M059J (cell line): ENCODE results near the gene IGFBP1. TPM values are rescaled to one million over a fixed set of nuclear protein-coding genes. Genes with fewer than 3 reads are reported as not detected.
"Not testable (repeated sequence)": the region's sequence is repeated elsewhere in the genome, so short reads cannot be mapped to it uniquely, and the experiment has no call there.

Experiments
- DNase-seq: peaks from one replicate; pipeline ENCODE4 v3.0.0-alpha.2; 2012; ENCODE audit warnings: low read depth
- total RNA-seq: library from RNA; depleted of rRNA; stranded (reverse); fragments of >200 nt; shearing (Covaris generic); gene quantifications from 2 replicates; pipeline ENCODE4 v1.2.3, GENCODE V29; 2014; rRNA removed

IGFBP1 gene
- total RNA-seq, 1 experiment from 2014 or later = 0.07 TPM

- DNase-seq = no peak
Observed at GRCh38 chr7:45937862-45938261, 49.6 kb downstream of the IGFBP1 start.

GRCh38 chr7:45938626-45939302 is 50.5 kb downstream of the IGFBP1 start:
- no peak for DNase-seq

GRCh38 chr7:45939574-45939973 is 51.3 kb downstream of the IGFBP1 start:
- DNase-seq = no peak

- DNase-seq = not testable (repeated sequence)
Observed at GRCh38 chr7:45940237-45940781, 52.0 kb downstream of the IGFBP1 start.

- no peak for DNase-seq
Observed at GRCh38 chr7:45940939-45941338, 52.7 kb downstream of the IGFBP1 start.

Other genes with a start within 250 kb of the IGFBP1 start
- gene CCDC201, start 15.4 kb upstream of the IGFBP1 start, total RNA-seq = not detected in 2 replicates
- gene IGFBP3, start 32.8 kb downstream of the IGFBP1 start, total RNA-seq = 20.1 and 23.3 TPM in 2 replicates